Nephron (organoid): ENCODE data around the gene NKD1.

ENCODE experiments used
- H3K27ac Mint-ChIP-seq, 3 experiments: 2 replicates each; pipeline ENCODE4 v1.8.0; 2020; ENCODE audit warnings: mixed read lengths in 3 of 3, mild to moderate bottlenecking in 2 of 3, moderate library complexity in 1 of 3
- H3K27me3 Mint-ChIP-seq: 2 replicates; pipeline ENCODE4 v1.8.0; 2021; ENCODE audit warnings: low read depth, mild to moderate bottlenecking, moderate library complexity, mixed read lengths
- H3K36me3 Mint-ChIP-seq: 2 replicates; pipeline ENCODE4 v1.8.0; 2020; ENCODE audit warnings: low read depth, mixed read lengths
- H3K4me1 Mint-ChIP-seq: 2 replicates; pipeline ENCODE4 v1.8.0; 2020; ENCODE audit warnings: mixed read lengths
- H3K4me3 Mint-ChIP-seq, 3 experiments: 2 replicates each; pipeline ENCODE4 v1.8.0; 2020; ENCODE audit warnings: mild to moderate bottlenecking in 3 of 3, mixed read lengths in 3 of 3, moderate library complexity in 2 of 3
- H3K9me3 Mint-ChIP-seq: 2 replicates; pipeline ENCODE4 v1.8.0; 2020; ENCODE audit warnings: mixed read lengths
- CTCF ChIP-seq, 3 experiments: fragments of 200-600 bp; sonication (generic); IDR thresholded peaks; one replicate each; pipeline ENCODE4 v1.5.0; 2021; ENCODE audit warnings: antibody characterized with exemption in 3 of 3; ENCODE audit not compliant: unreplicated experiment in 3 of 3

NKD1 gene

GRCh38 chr16:50591800-50592771 lies 43.9 kb downstream of the NKD1 start:
- Mint-ChIP-seq H3K4me3 (peak overlapping the region in 1 of 3 experiments; percentile 67), H3K36me3 (peaks cover 8% of the 10 kb centered on the region), H3K27ac (peak overlapping the region; percentile 83 to 94 (median 91)), H3K9me3 (no peaks in the 10 kb centered on the region), H3K4me1 (peaks cover 60% of the 10 kb centered on the region), H3K27me3 (no peaks in the 10 kb centered on the region)
- no peak for TF ChIP-seq CTCF (IDR thresholded peaks at IDR 0.05; ENCODE audit: unreplicated experiment in 3 of 3)

DNA sequence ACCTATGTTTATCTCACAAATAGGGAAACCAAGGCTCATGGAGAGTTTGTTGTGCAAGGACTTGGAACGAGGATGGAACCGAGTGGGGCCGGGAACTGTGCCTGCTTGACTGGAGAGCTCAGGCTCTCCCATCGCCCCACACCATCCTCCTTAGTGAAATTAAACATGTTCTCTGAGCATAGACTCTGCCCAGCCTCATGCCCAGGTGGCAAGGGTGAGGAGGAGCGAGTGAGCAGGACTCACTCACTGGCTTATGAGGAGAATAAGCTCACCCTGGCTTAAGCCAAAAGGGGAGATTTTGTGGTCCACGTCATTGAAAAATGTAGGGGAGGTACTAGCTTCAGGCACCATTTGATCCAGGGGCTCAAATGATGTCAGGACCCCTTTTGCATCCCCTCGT lies 44.8 kb downstream of the NKD1 start:
- no peaks in the 10 kb centered on the region for H3K9me3 Mint-ChIP-seq
- no peak for TF ChIP-seq CTCF (IDR thresholded peaks at IDR 0.05; ENCODE audit: unreplicated experiment in 3 of 3)
- H3K27me3 Mint-ChIP-seq: no peaks in the 10 kb centered on the region
- peaks cover 4% of the 10 kb centered on the region for H3K36me3 Mint-ChIP-seq
- H3K4me3 Mint-ChIP-seq: no peak overlapping the region
- H3K27ac Mint-ChIP-seq: peak overlapping the region; percentile 83 to 94 (median 91)
- H3K4me1 Mint-ChIP-seq: peaks cover 62% of the 10 kb centered on the region

- Mint-ChIP-seq H3K27ac (peak overlapping the region in 2 of 3 experiments; percentile 91 to 94), H3K36me3 (peaks cover 4% of the 10 kb centered on the region), H3K4me1 (peaks cover 64% of the 10 kb centered on the region), H3K27me3 (no peaks in the 10 kb centered on the region), H3K9me3 (no peaks in the 10 kb centered on the region), H3K4me3 (no peak overlapping the region)
- peak; percentile 24 to 46 (median 24) for TF ChIP-seq CTCF (IDR thresholded peaks at IDR 0.05; ENCODE audit: unreplicated experiment in 3 of 3)
These were observed 45.4 kb downstream of the NKD1 start for GRCh38 chr16:50593410-50594150.

DNA sequence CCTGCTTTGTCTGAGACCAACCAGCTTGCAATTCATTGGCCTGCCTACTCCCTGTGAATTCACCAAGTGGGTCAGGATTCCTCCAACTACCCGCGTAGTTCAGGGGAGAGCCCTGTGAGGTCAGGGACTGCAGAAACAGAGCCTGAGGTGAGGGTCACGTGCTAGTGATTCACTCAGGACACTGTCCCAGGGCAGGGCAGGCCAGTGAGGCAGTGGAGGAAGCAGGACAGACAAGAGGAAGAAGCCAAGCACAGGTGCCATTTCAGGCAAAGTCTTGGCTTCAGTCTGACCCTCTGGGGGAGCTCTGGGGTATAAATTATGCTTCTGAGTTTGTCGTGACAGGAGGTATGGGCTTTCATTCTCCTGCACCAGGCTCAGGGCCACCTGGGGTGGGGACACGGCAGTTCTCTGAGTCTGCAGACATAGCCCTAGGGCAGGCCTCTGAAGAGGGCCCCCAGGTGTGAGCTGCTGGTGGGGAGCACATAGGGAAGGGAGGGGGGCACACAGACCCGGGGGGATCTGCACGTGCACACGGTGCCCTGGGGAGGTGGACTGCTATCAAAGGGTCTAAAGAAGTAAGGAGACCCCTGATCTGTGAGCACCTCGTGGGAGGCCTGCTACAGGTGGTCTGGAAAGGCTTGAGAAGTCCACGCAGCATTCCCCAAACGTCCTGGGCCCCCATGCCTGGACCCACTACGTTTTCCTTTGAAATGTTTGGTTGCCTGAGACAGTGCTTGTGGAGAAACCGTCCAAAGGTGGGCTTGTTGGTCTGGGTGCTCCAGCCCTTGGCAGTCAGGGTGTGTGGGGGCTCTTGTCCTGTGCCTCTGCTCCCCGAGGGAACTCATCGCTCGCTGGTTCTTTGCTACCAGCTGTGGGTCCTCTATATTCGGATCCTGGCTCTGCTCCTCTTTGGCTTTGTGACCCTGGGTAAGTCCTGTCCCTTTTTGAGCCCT lies 46.4 kb downstream of the NKD1 start:
- Mint-ChIP-seq H3K27ac (peak overlapping the region in 2 of 3 experiments; percentile 28 to 91), H3K9me3 (no peaks in the 10 kb centered on the region), H3K36me3 (peaks cover 4% of the 10 kb centered on the region), H3K27me3 (no peaks in the 10 kb centered on the region), H3K4me1 (peaks cover 64% of the 10 kb centered on the region), H3K4me3 (no peak overlapping the region)
- no peak for TF ChIP-seq CTCF (IDR thresholded peaks at IDR 0.05; ENCODE audit: unreplicated experiment in 3 of 3)

DNA sequence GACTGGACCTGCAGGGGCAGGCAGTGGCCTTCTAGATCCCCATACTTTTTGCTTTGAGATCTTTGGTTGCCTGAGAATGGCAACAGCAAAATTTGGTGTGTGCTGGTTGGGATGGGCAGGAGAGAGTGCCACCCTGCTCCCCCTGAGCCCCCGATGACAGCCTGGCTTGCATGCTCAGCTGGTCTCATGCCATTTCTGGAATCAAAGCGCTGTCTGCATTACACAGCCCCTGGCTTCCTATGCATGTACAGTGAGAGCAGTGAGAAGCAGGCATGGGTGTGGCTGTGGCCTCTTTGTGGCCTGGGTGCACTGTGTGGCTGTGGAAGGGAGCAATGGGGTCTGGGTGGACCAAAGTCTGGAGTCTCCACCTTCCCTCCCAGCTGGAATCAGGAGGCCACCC lies 47.7 kb downstream of the NKD1 start:
- Mint-ChIP-seq H3K27ac (peak overlapping the region in 1 of 3 experiments; percentile 55), H3K4me1 (peaks cover 72% of the 10 kb centered on the region), H3K9me3 (no peaks in the 10 kb centered on the region), H3K27me3 (no peaks in the 10 kb centered on the region), H3K36me3 (no peaks in the 10 kb centered on the region), H3K4me3 (no peak overlapping the region)
- TF ChIP-seq CTCF (IDR thresholded peaks at IDR 0.05; ENCODE audit: unreplicated experiment in 3 of 3): no peak
